ENCODE results near the gene PARD6G. TPM values are rescaled to one million over a fixed set of nuclear protein-coding genes. Genes with fewer than 3 reads are reported as not detected.

The PARD6G gene
- total and polyA plus RNA-seq, 10 of the 15 experiments (the other 5 are each of a cell fraction or from before 2014, with no cell fraction given) = 0.20 to 2.0 (median 0.60) TPM

GRCh38 chr18:80190311-80190710, 57.0 kb downstream of the PARD6G start:
- SMC1A ChIA-PET (ENCODE audit: uncharacterized antibody, unreplicated experiment) = interaction anchor here (0.6 to 2.8 kb wide), 8 partner anchors 8 to 66 kb away, joined by 3 to 13 read pairs (median 4); partner anchors contain the start of gene PARD6G
- Histone ChIP-seq H3K36me3 (ENCODE audit: control insufficient read depth in 2 of 2, insufficient read depth in 2 of 2, low read length in 1 of 2) (no peaks in the 10 kb centered on the region; a peak in 1 of 4 replicates), H3K4me3 (no peak overlapping the region), H3K9me3 (replicated peaks; ENCODE audit: control insufficient read depth, insufficient read depth, low read length) (no peaks in the 10 kb centered on the region; the same call in 2 of the 3 replicates), H3K9ac (ENCODE audit: control insufficient read depth, insufficient read depth, low read length) (no peak overlapping the region), H3K27ac (ENCODE audit: control insufficient read depth, insufficient read depth) (no peak overlapping the region), H3K4me2 (ENCODE audit: control insufficient read depth, insufficient read depth) (no peak overlapping the region), H4K20me1 (ENCODE audit: control insufficient read depth, insufficient read depth) (no peaks in the 10 kb centered on the region), H2AFZ (ENCODE audit: control insufficient read depth, low read depth, low read length) (no peak overlapping the region), H3K4me1 (ENCODE audit: control insufficient read depth, insufficient read depth, low read length) (no peaks in the 10 kb centered on the region), H3K27me3 (replicated peaks in 1 of 2; ENCODE audit: control insufficient read depth in 2 of 2, insufficient read depth in 2 of 2, low read length in 1 of 2) (peaks cover 0 to 2% of the 10 kb centered on the region in 2 experiments; a peak in 1 of 4 replicates), H3K79me2 (ENCODE audit: control insufficient read depth, insufficient read depth, low read length) (no peaks in the 10 kb centered on the region)
- in situ Hi-C loops (cut with MboI) = no loop called here
- no peak for DNase-seq (ENCODE audit: low read depth, low spot score)
- POLR2A ChIA-PET = interaction anchor here (1.7 kb wide), 1 partner anchor 8 kb away, joined by 8 read pairs; no protein-coding TSS in a partner anchor
- RAD21 ChIA-PET (ENCODE audit: unreplicated experiment) = interaction anchor here (1.3 kb wide), 1 partner anchor 155 kb away, joined by 3 read pairs; no protein-coding TSS in a partner anchor
- 17% methylated on average over 5 of the region's 5 CpGs for WGBS (ENCODE audit: insufficient coverage, insufficient replicate concordance, low lambda C conversion rate, missing lambda C conversion rate)
- ATAC-seq = no peak
- no peak for FAIRE-seq
- CTCF ChIA-PET = interaction anchor here (1.0 to 1.6 kb wide), 6 partner anchors 8 to 50 kb away, joined by 3 to 4 read pairs (median 3); no protein-coding TSS in a partner anchor
- no TSS peak for BruUV-seq (replicated peaks)
- intact Hi-C loops (cut with micrococcal nuclease; ENCODE audit: unreplicated experiment) = no loop called here
- no peak for TF ChIP-seq MYC (IDR thresholded peaks at IDR 0.05; ENCODE audit: insufficient read depth, insufficient read length, insufficient replicate concordance, low read length, severe bottlenecking)
- no peak for TF ChIP-seq NFYA (IDR thresholded peaks at IDR 0.05; ENCODE audit: borderline replicate concordance, low read depth, low read length)
- TF ChIP-seq FOXM1 (IDR thresholded peaks at IDR 0.05; ENCODE audit: low read depth, low read length) = no peak
- no peak for TF ChIP-seq CREM (IDR thresholded peaks at IDR 0.05; ENCODE audit: low read depth)
- TF ChIP-seq PRDM15 (CRISPR knock-in tag; IDR thresholded peaks at IDR 0.05) = no peak
- TF ChIP-seq NR2C1 (IDR thresholded peaks at IDR 0.05) = no peak
- no peak for TF ChIP-seq POLR2AphosphoS2 (IDR thresholded peaks at IDR 0.05; ENCODE audit: low read depth, low read length)
- no peak for TF ChIP-seq ZNF592 (IDR thresholded peaks at IDR 0.05)
- no peak for TF ChIP-seq SMARCA5 (IDR thresholded peaks at IDR 0.05)
- TF ChIP-seq SREBF1 (IDR thresholded peaks at IDR 0.05; ENCODE audit: low read length) = no peak
- no peak for TF ChIP-seq SMAD1 (IDR thresholded peaks at IDR 0.05; ENCODE audit: low read depth, partially characterized antibody)
- no peak for TF ChIP-seq ZBTB11 (CRISPR knock-in tag; IDR thresholded peaks at IDR 0.05)
- TF ChIP-seq NFYB (IDR thresholded peaks at IDR 0.05; ENCODE audit: insufficient read depth, low read depth, low read length) = no peak

Measured in GM12878 (cell line).